Adrenal gland (tissue), 5 donors: Measurements from ENCODE around the gene PLA2G2A.
"Not testable (repeated sequence)": the region's sequence is repeated elsewhere in the genome, so short reads cannot be mapped to it uniquely, and the experiment has no call there.

Experiments
- POLR2A ChIP-seq, 2 donors: fragments of 450-650 bp; IDR thresholded peaks; one replicate each; pipeline ENCODE4 v1.6.1; 2017; ENCODE audit warnings: antibody characterized with exemption in 2 of 2, mild to moderate bottlenecking in 2 of 2, moderate library complexity in 1 of 2
- TF ChIP-seq, protein P1 (sequence below), 6 experiments: fragments of 450-650 bp in 4 of 6; fragments of 200-600 bp in 2 of 6; sonication (generic) in 1 of 6; IDR thresholded peaks; 1 replicate in 5 of 6; 2 replicates in 1 of 6; pipeline versions ENCODE4 v1.5.1 to v1.8.0; 2016 to 2021; ENCODE audit warnings: antibody characterized with exemption in 6 of 6, mild to moderate bottlenecking in 2 of 6, moderate library complexity in 1 of 6
- donor health status: DM: no; HTN: no; CAD: no.

DNA sequence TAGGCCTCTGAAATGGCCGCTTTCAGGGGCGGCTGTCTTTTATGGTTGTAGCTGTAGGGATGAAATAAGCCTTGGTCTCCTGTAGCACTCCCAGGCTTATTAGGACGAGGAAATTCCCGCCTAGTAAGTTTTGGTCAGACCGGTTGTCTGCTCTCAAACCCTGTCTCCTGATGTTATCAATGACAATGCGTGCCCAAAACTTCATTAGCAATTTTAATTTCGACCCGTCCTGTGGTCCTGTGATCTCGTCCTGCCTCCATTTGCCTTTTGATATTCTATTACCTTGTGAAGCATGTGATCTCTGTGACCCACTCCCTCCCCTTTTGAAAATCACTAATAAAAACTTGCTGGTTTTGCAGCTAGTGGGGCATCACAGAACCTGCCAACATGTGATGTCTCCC, 10.8 kb upstream of the PLA2G2A start:
- TF ChIP-seq, protein P1, sequence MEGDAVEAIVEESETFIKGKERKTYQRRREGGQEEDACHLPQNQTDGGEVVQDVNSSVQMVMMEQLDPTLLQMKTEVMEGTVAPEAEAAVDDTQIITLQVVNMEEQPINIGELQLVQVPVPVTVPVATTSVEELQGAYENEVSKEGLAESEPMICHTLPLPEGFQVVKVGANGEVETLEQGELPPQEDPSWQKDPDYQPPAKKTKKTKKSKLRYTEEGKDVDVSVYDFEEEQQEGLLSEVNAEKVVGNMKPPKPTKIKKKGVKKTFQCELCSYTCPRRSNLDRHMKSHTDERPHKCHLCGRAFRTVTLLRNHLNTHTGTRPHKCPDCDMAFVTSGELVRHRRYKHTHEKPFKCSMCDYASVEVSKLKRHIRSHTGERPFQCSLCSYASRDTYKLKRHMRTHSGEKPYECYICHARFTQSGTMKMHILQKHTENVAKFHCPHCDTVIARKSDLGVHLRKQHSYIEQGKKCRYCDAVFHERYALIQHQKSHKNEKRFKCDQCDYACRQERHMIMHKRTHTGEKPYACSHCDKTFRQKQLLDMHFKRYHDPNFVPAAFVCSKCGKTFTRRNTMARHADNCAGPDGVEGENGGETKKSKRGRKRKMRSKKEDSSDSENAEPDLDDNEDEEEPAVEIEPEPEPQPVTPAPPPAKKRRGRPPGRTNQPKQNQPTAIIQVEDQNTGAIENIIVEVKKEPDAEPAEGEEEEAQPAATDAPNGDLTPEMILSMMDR (IDR thresholded peaks at IDR 0.05), result not testable (repeated sequence)
- TF ChIP-seq POLR2A (IDR thresholded peaks at IDR 0.05), result not testable (repeated sequence)
